ENCODE measurements around the gene PRPF8. TPM values are rescaled to one million over a fixed set of nuclear protein-coding genes. Genes with fewer than 3 reads are reported as not detected.
A peak's percentile ranks its signal among the peaks of the same experiment; 100 is the strongest.

Gene PRPF8
- total and polyA plus RNA-seq, 2 donors (not counting 1 experiment from before 2014, with no cell fraction given): 177 to 423 TPM

GRCh38 chr17:1651559-1651844 lies 33.2 kb downstream of the PRPF8 start:
- H3K4me2 ChIP-seq (replicated peaks; ENCODE audit: low read depth, low read length, poor library complexity, severe bottlenecking): no peak overlapping the region
- DNase-seq (no peak), ATAC-seq (ENCODE audit: low read depth) (no peak)
- H4K20me1 ChIP-seq (ENCODE audit: control insufficient read depth, insufficient read depth, low read length, poor library complexity, severe bottlenecking): peaks cover 33% of the 10 kb centered on the region
- H3K9ac ChIP-seq (ENCODE audit: low read length): no peak overlapping the region
- no peak overlapping the region for H2AFZ ChIP-seq (ENCODE audit: insufficient read depth, low read depth, low read length, poor library complexity, severe bottlenecking)
- H3K9me3 Mint-ChIP-seq (ENCODE audit: insufficient read depth): no peaks in the 10 kb centered on the region
- H3K4me1 ChIP-seq (ENCODE audit: control insufficient read depth in 2 of 2, insufficient read depth in 2 of 2, low read length in 2 of 2): peaks cover 12 to 20% of the 10 kb centered on the region in 2 donors
- WGBS (ENCODE audit: insufficient coverage): 96% methylated on average over 3 of the region's 4 CpGs
- no peak overlapping the region for H3K4me3 ChIP-seq (ENCODE audit: control extremely low read depth in 1 of 5, extremely low read depth in 1 of 5, insufficient read depth in 1 of 5, low read depth in 2 of 5, low read length in 4 of 5)
- peak overlapping the region; percentile 32 for H3K27ac Mint-ChIP-seq
- no peak overlapping the region for H3K4me3 Mint-ChIP-seq
- H3K36me3 ChIP-seq (replicated peaks in 1 of 2; ENCODE audit: control extremely low read depth in 1 of 2, control insufficient read depth in 1 of 2, extremely low read depth in 1 of 2, insufficient read depth in 2 of 2, low read length in 1 of 2): peaks cover 0 to 61% of the 10 kb centered on the region in 2 experiments
- no peak for TF ChIP-seq EZH2 (IDR thresholded peaks at IDR 0.05; ENCODE audit: borderline replicate concordance, insufficient read depth, low read depth, low read length, poor library complexity, severe bottlenecking)
- TF ChIP-seq, protein P1, sequence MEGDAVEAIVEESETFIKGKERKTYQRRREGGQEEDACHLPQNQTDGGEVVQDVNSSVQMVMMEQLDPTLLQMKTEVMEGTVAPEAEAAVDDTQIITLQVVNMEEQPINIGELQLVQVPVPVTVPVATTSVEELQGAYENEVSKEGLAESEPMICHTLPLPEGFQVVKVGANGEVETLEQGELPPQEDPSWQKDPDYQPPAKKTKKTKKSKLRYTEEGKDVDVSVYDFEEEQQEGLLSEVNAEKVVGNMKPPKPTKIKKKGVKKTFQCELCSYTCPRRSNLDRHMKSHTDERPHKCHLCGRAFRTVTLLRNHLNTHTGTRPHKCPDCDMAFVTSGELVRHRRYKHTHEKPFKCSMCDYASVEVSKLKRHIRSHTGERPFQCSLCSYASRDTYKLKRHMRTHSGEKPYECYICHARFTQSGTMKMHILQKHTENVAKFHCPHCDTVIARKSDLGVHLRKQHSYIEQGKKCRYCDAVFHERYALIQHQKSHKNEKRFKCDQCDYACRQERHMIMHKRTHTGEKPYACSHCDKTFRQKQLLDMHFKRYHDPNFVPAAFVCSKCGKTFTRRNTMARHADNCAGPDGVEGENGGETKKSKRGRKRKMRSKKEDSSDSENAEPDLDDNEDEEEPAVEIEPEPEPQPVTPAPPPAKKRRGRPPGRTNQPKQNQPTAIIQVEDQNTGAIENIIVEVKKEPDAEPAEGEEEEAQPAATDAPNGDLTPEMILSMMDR (IDR thresholded peaks at IDR 0.05): no peak
- CTCF ChIA-PET: interaction anchor here (1.6 to 5.4 kb wide), 4 partner anchors 17 to 214 kb away, joined by 4 to 34 read pairs (median 6); no protein-coding TSS in a partner anchor
- H3K4me1 Mint-ChIP-seq: peaks cover 12% of the 10 kb centered on the region
- H3K27me3 Mint-ChIP-seq: no peaks in the 10 kb centered on the region
- POLR2A ChIA-PET: interaction anchor here (1.4 kb wide), 1 partner anchor 83 kb away, joined by 3 read pairs; no protein-coding TSS in a partner anchor
- no peaks in the 10 kb centered on the region for H3K27me3 ChIP-seq (replicated peaks in 1 of 4; ENCODE audit: control extremely low read depth in 1 of 4, control insufficient read depth in 3 of 4, insufficient read depth in 4 of 4, low read length in 3 of 4)
- no peak overlapping the region for H3K27ac ChIP-seq (ENCODE audit: low read length in 2 of 2)
- no peaks in the 10 kb centered on the region for H3K79me2 ChIP-seq (ENCODE audit: control insufficient read depth, insufficient read depth, low read length)
- H3K9me3 ChIP-seq (ENCODE audit: control extremely low read depth in 1 of 3, control insufficient read depth in 2 of 3, insufficient read depth in 1 of 3, low read length in 2 of 3): no peaks in the 10 kb centered on the region
- intact Hi-C loops (cut with micrococcal nuclease): no loop called here

GRCh38 chr17:1650731-1651558 lies 33.7 kb downstream of the PRPF8 start:
- Mint-ChIP-seq H3K4me1 (peaks cover 14% of the 10 kb centered on the region), H3K9me3 (ENCODE audit: insufficient read depth) (no peaks in the 10 kb centered on the region), H3K27ac (peak overlapping the region; percentile 67), H3K4me3 (peak overlapping the region; percentile 13), H3K27me3 (no peaks in the 10 kb centered on the region)
- no peak overlapping the region for H3K27ac ChIP-seq (ENCODE audit: low read length in 2 of 2)
- intact Hi-C loops (cut with micrococcal nuclease): no loop called here
- H3K4me3 ChIP-seq (ENCODE audit: control extremely low read depth in 1 of 5, extremely low read depth in 1 of 5, insufficient read depth in 1 of 5, low read depth in 2 of 5, low read length in 4 of 5): no peak overlapping the region
- H3K79me2 ChIP-seq (ENCODE audit: control insufficient read depth, insufficient read depth, low read length): no peaks in the 10 kb centered on the region
- no peak for TF ChIP-seq EZH2 (IDR thresholded peaks at IDR 0.05; ENCODE audit: borderline replicate concordance, insufficient read depth, low read depth, low read length, poor library complexity, severe bottlenecking)
- TF ChIP-seq, protein P1 (IDR thresholded peaks at IDR 0.05): no peak
- ATAC-seq (ENCODE audit: low read depth): no peak
- no peak overlapping the region for H3K4me2 ChIP-seq (replicated peaks; ENCODE audit: low read depth, low read length, poor library complexity, severe bottlenecking)
- no peaks in the 10 kb centered on the region for H3K9me3 ChIP-seq (ENCODE audit: control extremely low read depth in 1 of 3, control insufficient read depth in 2 of 3, insufficient read depth in 1 of 3, low read length in 2 of 3)
- CTCF ChIA-PET: interaction anchor here (1.6 to 7.8 kb wide), 6 partner anchors 10 to 215 kb away, joined by 4 to 135 read pairs (median 10); partner anchors contain the start of gene SLC43A2
- no peak overlapping the region for H2AFZ ChIP-seq (ENCODE audit: insufficient read depth, low read depth, low read length, poor library complexity, severe bottlenecking)
- no peak for DNase-seq
- no peaks in the 10 kb centered on the region for H3K27me3 ChIP-seq (replicated peaks in 1 of 4; ENCODE audit: control extremely low read depth in 1 of 4, control insufficient read depth in 3 of 4, insufficient read depth in 4 of 4, low read length in 3 of 4)
- no peak overlapping the region for H3K9ac ChIP-seq (ENCODE audit: low read length)
- POLR2A ChIA-PET: interaction anchor here (1.4 to 4.1 kb wide), 2 partner anchors 22 to 83 kb away, joined by 3 to 77 read pairs; partner anchors contain the start of gene SLC43A2
- peaks cover 30% of the 10 kb centered on the region for H4K20me1 ChIP-seq (ENCODE audit: control insufficient read depth, insufficient read depth, low read length, poor library complexity, severe bottlenecking)
- H3K36me3 ChIP-seq (replicated peaks in 1 of 2; ENCODE audit: control extremely low read depth in 1 of 2, control insufficient read depth in 1 of 2, extremely low read depth in 1 of 2, insufficient read depth in 2 of 2, low read length in 1 of 2): peaks cover 0 to 56% of the 10 kb centered on the region in 2 experiments
- WGBS (ENCODE audit: insufficient coverage): 76% methylated on average over 14 of the region's 22 CpGs
- peaks cover 12 to 20% of the 10 kb centered on the region in 2 donors for H3K4me1 ChIP-seq (ENCODE audit: control insufficient read depth in 2 of 2, insufficient read depth in 2 of 2, low read length in 2 of 2)

Data from B cell (primary cell).